GM23338 (cell line): Measurements from ENCODE around the gene ADCY4. TPM values are rescaled to one million over a fixed set of nuclear protein-coding genes. Genes with fewer than 3 reads are reported as not detected.

Source experiments
- ATAC-seq: fragments of 200-7000 bp; cut with Tn5 transposase; 3 replicates; pipeline ENCODE4 v1.9.1; 2020
- DNase-seq: peaks from one replicate; pipeline ENCODE4 v3.0.0-alpha.2; 2015; ENCODE audit warnings: low spot score
- H2AFZ ChIP-seq: fragments of 200-600 bp; sonication (generic); 2 replicates; pipeline ENCODE4 v1.8.0; 2016; ENCODE audit warnings: antibody characterized with exemption, mild to moderate bottlenecking, moderate library complexity
- H3F3A ChIP-seq: fragments of 200-600 bp; sonication (generic); replicated peaks from 2 replicates; pipeline ENCODE4 v1.8.0; 2017; ENCODE audit warnings: antibody characterized with exemption, mixed run types, low read depth
- H3K27ac ChIP-seq: fragments of 200-600 bp; sonication (generic); 2 replicates; pipeline ENCODE4 v1.6.1; 2016; ENCODE audit warnings: low read depth
- H3K27me3 ChIP-seq: fragments of 200-600 bp; sonication (generic); 2 replicates; pipeline ENCODE4 v1.8.0; 2016; ENCODE audit warnings: mild to moderate bottlenecking, mixed run types, moderate library complexity; ENCODE audit not compliant: insufficient read depth
- H3K36me3 ChIP-seq: fragments of 200-600 bp; sonication (generic); 2 replicates; pipeline ENCODE4 v1.8.0; 2016; ENCODE audit warnings: mild to moderate bottlenecking; ENCODE audit not compliant: insufficient read depth
- H3K4me1 ChIP-seq: fragments of 200-600 bp; sonication (generic); 2 replicates; pipeline ENCODE4 v1.8.0; 2016; ENCODE audit warnings: mild to moderate bottlenecking, moderate library complexity; ENCODE audit not compliant: insufficient read depth
- H3K4me2 ChIP-seq: fragments of 200-600 bp; sonication (generic); 2 replicates; pipeline ENCODE4 v1.7.1; 2017; ENCODE audit warnings: mixed run types
- H3K4me3 ChIP-seq: fragments of 200-600 bp; sonication (generic); 2 replicates; pipeline ENCODE4 v1.6.1; 2016; ENCODE audit warnings: mixed run types
- H3K79me2 ChIP-seq: fragments of 200-600 bp; sonication (generic); replicated peaks from 2 replicates; pipeline ENCODE4 v1.8.0; 2017; ENCODE audit warnings: mild to moderate bottlenecking; ENCODE audit not compliant: insufficient read depth
- H3K9me2 ChIP-seq: fragments of 200-600 bp; sonication (generic); 2 replicates; pipeline ENCODE4 v1.8.0; 2017; ENCODE audit not compliant: insufficient read depth
- H4K20me1 ChIP-seq: fragments of 200-600 bp; sonication (generic); replicated peaks from 2 replicates; pipeline ENCODE4 v1.8.0; 2017; ENCODE audit warnings: mild to moderate bottlenecking; ENCODE audit not compliant: insufficient read depth
- H3K27ac Mint-ChIP-seq: 2 replicates; pipeline ENCODE4 v1.8.0; 2020; ENCODE audit warnings: inconsistent platforms, mild to moderate bottlenecking, moderate library complexity, mixed read lengths
- H3K27me3 Mint-ChIP-seq: 3 replicates; pipeline ENCODE4 v1.8.0; 2022; ENCODE audit warnings: low read depth, mild to moderate bottlenecking, moderate library complexity, mixed read lengths, inconsistent platforms; ENCODE audit not compliant: insufficient read depth, poor library complexity
- H3K36me3 Mint-ChIP-seq: 3 replicates; pipeline ENCODE4 v1.8.0; 2021; ENCODE audit warnings: low read depth, mild to moderate bottlenecking, inconsistent platforms, moderate library complexity, mixed read lengths
- H3K4me1 Mint-ChIP-seq: 3 replicates; pipeline ENCODE4 v1.8.0; 2020; ENCODE audit warnings: mild to moderate bottlenecking, inconsistent platforms, mixed read lengths
- H3K4me3 Mint-ChIP-seq: 3 replicates; pipeline ENCODE4 v1.8.0; 2021; ENCODE audit warnings: moderate library complexity, mild to moderate bottlenecking, inconsistent platforms, mixed read lengths
- H3K9me3 Mint-ChIP-seq: 3 replicates; pipeline ENCODE4 v1.8.0; 2020; ENCODE audit warnings: moderate library complexity, mild to moderate bottlenecking, inconsistent platforms, mixed read lengths
- CREB1 ChIP-seq: fragments of 250-450 bp; sonication (Bioruptor Pico); IDR thresholded peaks from 2 replicates; pipeline ENCODE4 v1.5.0; 2020; ENCODE audit warnings: low read depth, mild to moderate bottlenecking, moderate library complexity
- CTCF ChIP-seq, 2 experiments: fragments of 200-600 bp in 1 of 2; sonication (generic) in 1 of 2; conservative IDR thresholded peaks; 2 replicates each; pipeline versions ENCODE4 v1.5.1 to v1.6.1; 2016 to 2017; ENCODE audit warnings: antibody characterized with exemption in 2 of 2, low read depth in 2 of 2, mild to moderate bottlenecking in 2 of 2, moderate library complexity in 1 of 2
- ETS1 ChIP-seq: IDR thresholded peaks from 2 replicates; pipeline ENCODE4 v1.6.1; 2016; ENCODE audit warnings: antibody characterized with exemption
- EZH2 ChIP-seq: fragments of 200-600 bp; sonication (generic); IDR thresholded peaks from one replicate; pipeline ENCODE4 v1.8.0; 2017; ENCODE audit warnings: antibody characterized with exemption, mild to moderate bottlenecking, low read depth; ENCODE audit not compliant: unreplicated experiment
- EZH2phosphoT487 ChIP-seq: fragments of 200-600 bp; sonication (generic); IDR thresholded peaks from one replicate; pipeline ENCODE4 v1.8.1; 2018; ENCODE audit warnings: antibody characterized with exemption; ENCODE audit not compliant: unreplicated experiment
- JUNB ChIP-seq: IDR thresholded peaks from one replicate; pipeline ENCODE4 v1.6.1; 2016; ENCODE audit warnings: antibody characterized with exemption; ENCODE audit not compliant: unreplicated experiment
- NANOG ChIP-seq: IDR thresholded peaks from 2 replicates; pipeline ENCODE4 v1.6.1; 2016; ENCODE audit warnings: antibody characterized with exemption, borderline replicate concordance
- POLR2AphosphoS5 ChIP-seq: IDR thresholded peaks from 2 replicates; pipeline ENCODE4 v1.6.1; 2016; ENCODE audit warnings: antibody characterized with exemption, low read depth
- REST ChIP-seq: IDR thresholded peaks from one replicate; pipeline ENCODE4 v1.6.1; 2018; ENCODE audit warnings: antibody characterized with exemption; ENCODE audit not compliant: unreplicated experiment
- STAT1 ChIP-seq: IDR thresholded peaks from one replicate; pipeline ENCODE4 v1.6.1; 2016; ENCODE audit warnings: antibody characterized with exemption; ENCODE audit not compliant: unreplicated experiment
- ZNF114 ChIP-seq: fragments of 250-450 bp; sonication (Bioruptor Pico); IDR thresholded peaks from 2 replicates; pipeline ENCODE4 v1.5.0; 2020; ENCODE audit warnings: mild to moderate bottlenecking, moderate library complexity
- ZNF331 ChIP-seq: fragments of 250-450 bp; sonication (Bioruptor Pico); IDR thresholded peaks from 2 replicates; pipeline ENCODE4 v1.5.0; 2020; ENCODE audit warnings: low read depth, mild to moderate bottlenecking, moderate library complexity
- ZNF462 ChIP-seq: fragments of 250-450 bp; sonication (Bioruptor Pico); IDR thresholded peaks from 2 replicates; pipeline ENCODE4 v1.5.0; 2020; ENCODE audit warnings: mild to moderate bottlenecking, moderate library complexity
- polyA plus RNA-seq: library from polyadenylated mRNA; unstranded; fragments of >200 nt; fragmentation: Nextera tagmentation; extraction: Ambion mirVana; gene quantifications from 2 replicates; pipeline ENCODE4 v1.2.1, GENCODE V29; 2016
- total RNA-seq: library from RNA; depleted of rRNA; stranded (reverse); fragments of >200 nt; shearing (Covaris generic); gene quantifications from 2 replicates; pipeline ENCODE4 v1.2.3, GENCODE V29; 2014

The ADCY4 gene
- total and polyA plus RNA-seq, 2 experiments from 2014 or later: 0.10 to 0.40 TPM

- no peak for TF ChIP-seq ZNF462 (CRISPR knock-in tag)
- no peak for TF ChIP-seq STAT1
- TF ChIP-seq JUNB: no peak
- no peak for TF ChIP-seq CREB1 (CRISPR knock-in tag)
- no peak for TF ChIP-seq ZNF331 (CRISPR knock-in tag)
- no peak for TF ChIP-seq NANOG
- no peak for TF ChIP-seq POLR2AphosphoS5
- TF ChIP-seq CTCF (conservative IDR thresholded peaks at IDR 0.05; ENCODE audit: low read depth in 2 of 2): no peak
- no peak for TF ChIP-seq EZH2
Measured at GRCh38 chr14:24348186-24348585, 13.3 kb upstream of the ADCY4 start (continued).

- no peak overlapping the region for H3K27ac Mint-ChIP-seq
- Histone ChIP-seq H3F3A (no peaks in the 10 kb centered on the region), H2AFZ (no peak overlapping the region; the same call in 1 of the 2 replicates), H3K4me1 (no peaks in the 10 kb centered on the region), H4K20me1 (no peaks in the 10 kb centered on the region), H3K36me3 (no peaks in the 10 kb centered on the region), H3K9me2 (no peaks in the 10 kb centered on the region), H3K4me3 (no peak overlapping the region), H3K27ac (no peak overlapping the region), H3K27me3 (peaks cover 89% of the 10 kb centered on the region), H3K79me2 (no peaks in the 10 kb centered on the region), H3K4me2 (no peak overlapping the region)
- no peaks in the 10 kb centered on the region for H3K36me3 Mint-ChIP-seq
- H3K4me3 Mint-ChIP-seq: no peak overlapping the region
- peaks cover 20% of the 10 kb centered on the region for H3K27me3 Mint-ChIP-seq
- no peaks in the 10 kb centered on the region for H3K9me3 Mint-ChIP-seq
- DNase-seq (no peak), ATAC-seq (no peak)
- H3K4me1 Mint-ChIP-seq: no peaks in the 10 kb centered on the region
- TF ChIP-seq JUNB (no peak), REST (no peak), EZH2phosphoT487 (no peak), STAT1 (no peak), CREB1 (CRISPR knock-in tag) (no peak), NANOG (no peak), ETS1 (no peak), ZNF331 (CRISPR knock-in tag) (no peak), ZNF114 (CRISPR knock-in tag) (no peak), EZH2 (no peak)
Measured at GRCh38 chr14:24347134-24347533, 12.3 kb upstream of the ADCY4 start.
